NB4 (cell line): Measurements from ENCODE around the gene MYH15.

Experiments used
- CTCF ChIP-seq: IDR thresholded peaks from one replicate; pipeline ENCODE4 v1.5.1; 2012; ENCODE audit warnings: low read depth, low read length
- MAX ChIP-seq: IDR thresholded peaks from 2 replicates; pipeline ENCODE4 v1.6.1; 2011; ENCODE audit warnings: low read depth, low read length
- MYC ChIP-seq: IDR thresholded peaks from 2 replicates; pipeline ENCODE4 v1.6.1; 2011; ENCODE audit warnings: low read depth, low read length
- POLR2A ChIP-seq: IDR thresholded peaks from 2 replicates; pipeline ENCODE4 v1.6.1; 2011; ENCODE audit warnings: mild to moderate bottlenecking; ENCODE audit not compliant: insufficient read length; ENCODE audit errors: extremely low read depth

- no peak for TF ChIP-seq POLR2A
- no peak for TF ChIP-seq CTCF
- no peak for TF ChIP-seq MAX
- no peak for TF ChIP-seq MYC
Observed at GRCh38 chr3:108420926-108421325, 89.5 kb downstream of the MYH15 start.
